ENCODE data around the gene NQO1.
"Not testable (repeated sequence)": the region's sequence is repeated elsewhere in the genome, so short reads cannot be mapped to it uniquely, and the experiment has no call there.

Gene NQO1

GRCh38 chr16:69726313-69727060 lies at the start of gene NQO1:
NQO1 (minus strand) TSS chr16:69726560; CDS start chr16:69726439, 121 bp downstream.
- peak; percentile 31 for FAIRE-seq

GRCh38 chr16:69775563-69775962 lies 49.2 kb upstream of the NQO1 start:
- no peak for FAIRE-seq

- no peak for FAIRE-seq
Observed at GRCh38 chr16:69773260-69773947, 47.0 kb upstream of the NQO1 start.

GRCh38 chr16:69771651-69771967 lies 45.2 kb upstream of the NQO1 start:
- no peak for FAIRE-seq

- FAIRE-seq = no peak
Observed at GRCh38 chr16:69769404-69769803, 43.0 kb upstream of the NQO1 start.

GRCh38 chr16:69768666-69769065 lies 42.3 kb upstream of the NQO1 start:
- FAIRE-seq = no peak

- no peak for FAIRE-seq
Observed at GRCh38 chr16:69767459-69768229, 41.3 kb upstream of the NQO1 start.

GRCh38 chr16:69763599-69763942 lies 37.2 kb upstream of the NQO1 start:
- no peak for FAIRE-seq

- no peak for FAIRE-seq
Observed at GRCh38 chr16:69762814-69763598, 36.6 kb upstream of the NQO1 start.

- no peak for FAIRE-seq
Observed at GRCh38 chr16:69761983-69762813, 35.8 kb upstream of the NQO1 start, which contains the start of gene WWP2. WWP2 (plus strand) TSS chr16:69762332; CDS start chr16:69787011, 24,679 bp downstream.

- not testable (repeated sequence) for FAIRE-seq
Observed at GRCh38 chr16:69757375-69757774, 31.0 kb upstream of the NQO1 start.

- no peak for FAIRE-seq
Observed at GRCh38 chr16:69756705-69757104, 30.3 kb upstream of the NQO1 start.

GRCh38 chr16:69754469-69755310 lies 28.3 kb upstream of the NQO1 start, which contains the start of gene NOB1:
NOB1 (minus strand) TSS chr16:69754926; CDS start chr16:69754910, 16 bp downstream.
- FAIRE-seq = no peak

GRCh38 chr16:69754143-69754468 lies 27.7 kb upstream of the NQO1 start:
- no peak for FAIRE-seq

GRCh38 chr16:69748694-69749345 lies 22.5 kb upstream of the NQO1 start:
- no peak for FAIRE-seq

- no peak for FAIRE-seq
Observed at GRCh38 chr16:69747115-69747514, 20.8 kb upstream of the NQO1 start.

GRCh38 chr16:69745959-69746358 lies 19.6 kb upstream of the NQO1 start:
- no peak for FAIRE-seq

- no peak for FAIRE-seq
Observed at GRCh38 chr16:69745232-69745612, 18.9 kb upstream of the NQO1 start.

- FAIRE-seq = no peak
Observed at GRCh38 chr16:69744363-69745231, 18.2 kb upstream of the NQO1 start.
